ENCODE measurements around the gene YJU2. TPM values are rescaled to one million over a fixed set of nuclear protein-coding genes. Genes with fewer than 3 reads are reported as not detected.

The YJU2 gene
- total and polyA plus RNA-seq, 2 of the 8 experiments (the other 6 are each of a cell fraction or from before 2014, with no cell fraction given), result 26.8 to 27.7 TPM

DNA sequence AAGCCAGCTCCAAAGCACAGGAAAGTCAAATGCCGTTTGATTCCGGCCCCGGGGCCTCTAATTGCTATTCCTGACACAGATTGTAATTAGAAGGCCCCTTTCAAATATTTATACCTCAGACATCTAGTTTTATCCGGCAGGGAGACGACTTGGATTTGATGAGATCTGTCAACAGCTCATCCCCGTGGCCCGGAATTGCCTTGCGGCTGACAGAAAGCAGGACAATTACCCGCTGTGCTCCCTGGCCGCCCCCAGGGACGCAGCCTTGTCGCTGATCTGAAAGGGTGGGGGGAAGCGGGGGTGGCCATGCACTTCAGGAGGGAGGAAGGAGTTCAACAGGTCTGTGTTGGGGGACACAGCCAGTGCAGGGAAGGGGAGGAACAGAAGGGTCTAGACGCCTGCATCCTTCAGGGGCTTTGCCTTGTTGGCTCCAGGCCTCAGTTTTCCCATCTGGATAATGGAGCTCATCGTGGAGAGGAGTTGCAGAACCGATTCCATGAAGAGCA is 30.4 kb downstream of the YJU2 start (continued):
- TF ChIP-seq, protein P1, sequence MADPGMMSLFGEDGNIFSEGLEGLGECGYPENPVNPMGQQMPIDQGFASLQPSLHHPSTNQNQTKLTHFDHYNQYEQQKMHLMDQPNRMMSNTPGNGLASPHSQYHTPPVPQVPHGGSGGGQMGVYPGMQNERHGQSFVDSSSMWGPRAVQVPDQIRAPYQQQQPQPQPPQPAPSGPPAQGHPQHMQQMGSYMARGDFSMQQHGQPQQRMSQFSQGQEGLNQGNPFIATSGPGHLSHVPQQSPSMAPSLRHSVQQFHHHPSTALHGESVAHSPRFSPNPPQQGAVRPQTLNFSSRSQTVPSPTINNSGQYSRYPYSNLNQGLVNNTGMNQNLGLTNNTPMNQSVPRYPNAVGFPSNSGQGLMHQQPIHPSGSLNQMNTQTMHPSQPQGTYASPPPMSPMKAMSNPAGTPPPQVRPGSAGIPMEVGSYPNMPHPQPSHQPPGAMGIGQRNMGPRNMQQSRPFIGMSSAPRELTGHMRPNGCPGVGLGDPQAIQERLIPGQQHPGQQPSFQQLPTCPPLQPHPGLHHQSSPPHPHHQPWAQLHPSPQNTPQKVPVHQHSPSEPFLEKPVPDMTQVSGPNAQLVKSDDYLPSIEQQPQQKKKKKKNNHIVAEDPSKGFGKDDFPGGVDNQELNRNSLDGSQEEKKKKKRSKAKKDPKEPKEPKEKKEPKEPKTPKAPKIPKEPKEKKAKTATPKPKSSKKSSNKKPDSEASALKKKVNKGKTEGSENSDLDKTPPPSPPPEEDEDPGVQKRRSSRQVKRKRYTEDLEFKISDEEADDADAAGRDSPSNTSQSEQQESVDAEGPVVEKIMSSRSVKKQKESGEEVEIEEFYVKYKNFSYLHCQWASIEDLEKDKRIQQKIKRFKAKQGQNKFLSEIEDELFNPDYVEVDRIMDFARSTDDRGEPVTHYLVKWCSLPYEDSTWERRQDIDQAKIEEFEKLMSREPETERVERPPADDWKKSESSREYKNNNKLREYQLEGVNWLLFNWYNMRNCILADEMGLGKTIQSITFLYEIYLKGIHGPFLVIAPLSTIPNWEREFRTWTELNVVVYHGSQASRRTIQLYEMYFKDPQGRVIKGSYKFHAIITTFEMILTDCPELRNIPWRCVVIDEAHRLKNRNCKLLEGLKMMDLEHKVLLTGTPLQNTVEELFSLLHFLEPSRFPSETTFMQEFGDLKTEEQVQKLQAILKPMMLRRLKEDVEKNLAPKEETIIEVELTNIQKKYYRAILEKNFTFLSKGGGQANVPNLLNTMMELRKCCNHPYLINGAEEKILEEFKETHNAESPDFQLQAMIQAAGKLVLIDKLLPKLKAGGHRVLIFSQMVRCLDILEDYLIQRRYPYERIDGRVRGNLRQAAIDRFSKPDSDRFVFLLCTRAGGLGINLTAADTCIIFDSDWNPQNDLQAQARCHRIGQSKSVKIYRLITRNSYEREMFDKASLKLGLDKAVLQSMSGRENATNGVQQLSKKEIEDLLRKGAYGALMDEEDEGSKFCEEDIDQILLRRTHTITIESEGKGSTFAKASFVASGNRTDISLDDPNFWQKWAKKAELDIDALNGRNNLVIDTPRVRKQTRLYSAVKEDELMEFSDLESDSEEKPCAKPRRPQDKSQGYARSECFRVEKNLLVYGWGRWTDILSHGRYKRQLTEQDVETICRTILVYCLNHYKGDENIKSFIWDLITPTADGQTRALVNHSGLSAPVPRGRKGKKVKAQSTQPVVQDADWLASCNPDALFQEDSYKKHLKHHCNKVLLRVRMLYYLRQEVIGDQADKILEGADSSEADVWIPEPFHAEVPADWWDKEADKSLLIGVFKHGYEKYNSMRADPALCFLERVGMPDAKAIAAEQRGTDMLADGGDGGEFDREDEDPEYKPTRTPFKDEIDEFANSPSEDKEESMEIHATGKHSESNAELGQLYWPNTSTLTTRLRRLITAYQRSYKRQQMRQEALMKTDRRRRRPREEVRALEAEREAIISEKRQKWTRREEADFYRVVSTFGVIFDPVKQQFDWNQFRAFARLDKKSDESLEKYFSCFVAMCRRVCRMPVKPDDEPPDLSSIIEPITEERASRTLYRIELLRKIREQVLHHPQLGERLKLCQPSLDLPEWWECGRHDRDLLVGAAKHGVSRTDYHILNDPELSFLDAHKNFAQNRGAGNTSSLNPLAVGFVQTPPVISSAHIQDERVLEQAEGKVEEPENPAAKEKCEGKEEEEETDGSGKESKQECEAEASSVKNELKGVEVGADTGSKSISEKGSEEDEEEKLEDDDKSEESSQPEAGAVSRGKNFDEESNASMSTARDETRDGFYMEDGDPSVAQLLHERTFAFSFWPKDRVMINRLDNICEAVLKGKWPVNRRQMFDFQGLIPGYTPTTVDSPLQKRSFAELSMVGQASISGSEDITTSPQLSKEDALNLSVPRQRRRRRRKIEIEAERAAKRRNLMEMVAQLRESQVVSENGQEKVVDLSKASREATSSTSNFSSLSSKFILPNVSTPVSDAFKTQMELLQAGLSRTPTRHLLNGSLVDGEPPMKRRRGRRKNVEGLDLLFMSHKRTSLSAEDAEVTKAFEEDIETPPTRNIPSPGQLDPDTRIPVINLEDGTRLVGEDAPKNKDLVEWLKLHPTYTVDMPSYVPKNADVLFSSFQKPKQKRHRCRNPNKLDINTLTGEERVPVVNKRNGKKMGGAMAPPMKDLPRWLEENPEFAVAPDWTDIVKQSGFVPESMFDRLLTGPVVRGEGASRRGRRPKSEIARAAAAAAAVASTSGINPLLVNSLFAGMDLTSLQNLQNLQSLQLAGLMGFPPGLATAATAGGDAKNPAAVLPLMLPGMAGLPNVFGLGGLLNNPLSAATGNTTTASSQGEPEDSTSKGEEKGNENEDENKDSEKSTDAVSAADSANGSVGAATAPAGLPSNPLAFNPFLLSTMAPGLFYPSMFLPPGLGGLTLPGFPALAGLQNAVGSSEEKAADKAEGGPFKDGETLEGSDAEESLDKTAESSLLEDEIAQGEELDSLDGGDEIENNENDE (IDR thresholded peaks at IDR 0.05; ENCODE audit: insufficient replicate concordance, low read length), result no peak
- TF ChIP-seq KDM1A (IDR thresholded peaks at IDR 0.05; ENCODE audit: borderline replicate concordance, low read length), result peak; percentile 87; the same call in 1 of the 2 replicates
